Natural killer cell treated with Interleukin-12 subunit alpha and Interleukin-12 subunit beta and Interleukin-15 and Interleukin-18, amount 100 ng/mL, for 72 hours (primary cell): Measurements from ENCODE around the gene SEMA3F. TPM values are rescaled to one million over a fixed set of nuclear protein-coding genes. Genes with fewer than 3 reads are reported as not detected.
"Not testable (repeated sequence)": the region's sequence is repeated elsewhere in the genome, so short reads cannot be mapped to it uniquely, and the experiment has no call there.

Experiments used
- ATAC-seq, 2 donors: fragments of 150-1000 bp; cut with Tn5 transposase in 1 of 2; sonication (Bioruptor Pico), chemical (Tn5 transposase) in 1 of 2; 2 replicates each; pipeline ENCODE4 v1.10.0; 2021
- DNase-seq: peaks from one replicate; pipeline ENCODE4 v3.0.0; 2022; ENCODE audit warnings: low spot score
- H3K27ac Mint-ChIP-seq, 2 donors: 1 replicate in 1 of 2; 2 replicates in 1 of 2; pipeline ENCODE4 v1.8.0; 2022; ENCODE audit warnings: mixed read lengths in 2 of 2, mild to moderate bottlenecking in 1 of 2, moderate library complexity in 1 of 2
- H3K27me3 Mint-ChIP-seq, 2 donors: 1 replicate in 1 of 2; 2 replicates in 1 of 2; pipeline ENCODE4 v1.8.0; 2022; ENCODE audit warnings: mixed read lengths in 2 of 2
- H3K36me3 Mint-ChIP-seq: one replicate; pipeline ENCODE4 v1.8.0; 2022; ENCODE audit warnings: mixed read lengths
- H3K4me1 Mint-ChIP-seq, 2 donors: 1 replicate in 1 of 2; 2 replicates in 1 of 2; pipeline ENCODE4 v1.8.0; 2022; ENCODE audit warnings: low read depth in 2 of 2, mixed read lengths in 2 of 2, mild to moderate bottlenecking in 1 of 2
- H3K4me3 Mint-ChIP-seq: one replicate; pipeline ENCODE4 v1.8.0; 2022; ENCODE audit warnings: mixed read lengths
- H3K9me3 Mint-ChIP-seq: 2 replicates; pipeline ENCODE4 v1.8.0; 2022; ENCODE audit warnings: mixed read lengths
- total RNA-seq, 2 donors: library from RNA; stranded (reverse); gene quantifications; one replicate each; pipeline ENCODE4 v1.2.3, GENCODE V29; 2022

The SEMA3F gene
- total RNA-seq, 2 donors from 2014 or later = 0.12 to 0.81 TPM

- no peaks in the 10 kb centered on the region for H3K4me1 Mint-ChIP-seq
- ATAC-seq (no peak), DNase-seq (no peak)
- H3K9me3 Mint-ChIP-seq = no peaks in the 10 kb centered on the region
- H3K27me3 Mint-ChIP-seq = no peaks in the 10 kb centered on the region
- H3K36me3 Mint-ChIP-seq = no peaks in the 10 kb centered on the region
- no peak overlapping the region for H3K4me3 Mint-ChIP-seq
- no peak overlapping the region for H3K27ac Mint-ChIP-seq
Observed at GRCh38 chr3:50217681-50218080, 62.6 kb downstream of the SEMA3F start.

DNA sequence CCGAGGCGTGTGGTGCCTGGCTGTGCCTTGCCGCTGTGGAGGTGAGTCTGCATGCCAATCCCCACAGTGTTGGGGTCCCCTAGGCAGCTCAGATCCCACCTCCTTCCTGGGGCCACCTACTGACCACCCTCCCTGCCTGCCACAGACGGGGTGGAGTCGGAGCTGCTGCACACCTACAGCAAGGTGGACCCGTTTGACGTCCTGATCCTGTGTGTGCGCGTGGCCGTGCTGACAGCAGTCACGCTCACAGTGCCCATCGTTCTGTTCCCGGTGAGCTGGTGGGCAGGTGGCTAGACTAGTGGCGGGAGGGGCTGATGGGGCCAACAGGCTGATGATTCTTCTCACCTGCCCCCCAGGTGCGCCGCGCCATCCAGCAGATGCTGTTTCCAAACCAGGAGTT is 63.3 kb downstream of the SEMA3F start:
- Mint-ChIP-seq H3K4me1 (no peaks in the 10 kb centered on the region), H3K27me3 (no peaks in the 10 kb centered on the region), H3K36me3 (no peaks in the 10 kb centered on the region), H3K9me3 (no peaks in the 10 kb centered on the region), H3K4me3 (no peak overlapping the region), H3K27ac (no peak overlapping the region)
- DNase-seq (no peak), ATAC-seq (no peak)

- Mint-ChIP-seq H3K9me3 (no peaks in the 10 kb centered on the region), H3K36me3 (no peaks in the 10 kb centered on the region), H3K27ac (no peak overlapping the region), H3K4me3 (no peak overlapping the region), H3K4me1 (no peaks in the 10 kb centered on the region), H3K27me3 (peaks cover 0 to 2% of the 10 kb centered on the region in 2 donors)
- ATAC-seq (no peak), DNase-seq (no peak)
Observed at GRCh38 chr3:50219285-50219684, 64.2 kb downstream of the SEMA3F start.

DNA sequence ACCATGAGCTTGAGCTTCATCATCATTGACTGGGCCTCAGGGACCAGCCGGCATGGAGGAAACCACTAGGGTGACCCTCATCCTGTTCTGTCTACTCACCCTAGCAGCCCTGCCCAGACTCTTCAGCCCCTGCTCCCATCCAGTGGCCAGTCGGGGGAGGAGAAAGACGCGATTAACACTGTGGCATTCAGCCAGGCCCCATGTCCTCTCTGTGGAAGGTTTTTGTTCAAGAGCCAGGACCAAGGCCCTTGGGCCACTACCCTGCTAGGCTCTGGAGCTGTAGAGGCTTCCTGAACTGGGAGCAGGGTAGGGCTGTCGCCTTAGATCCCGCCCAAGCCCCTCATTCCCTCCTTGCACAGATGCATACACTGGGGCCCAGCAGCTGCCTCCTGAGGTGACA is 65.0 kb downstream of the SEMA3F start:
- H3K9me3 Mint-ChIP-seq = no peaks in the 10 kb centered on the region
- no peak overlapping the region for H3K4me3 Mint-ChIP-seq
- H3K36me3 Mint-ChIP-seq = no peaks in the 10 kb centered on the region
- H3K27ac Mint-ChIP-seq = no peak overlapping the region
- peaks cover 4 to 6% of the 10 kb centered on the region in 2 donors for H3K4me1 Mint-ChIP-seq
- ATAC-seq (no peak), DNase-seq (no peak)
- peaks cover 2 to 7% of the 10 kb centered on the region in 2 donors for H3K27me3 Mint-ChIP-seq

- H3K36me3 Mint-ChIP-seq = no peaks in the 10 kb centered on the region
- no peaks in the 10 kb centered on the region for H3K9me3 Mint-ChIP-seq
- DNase-seq = no peak
- no peak overlapping the region for H3K27ac Mint-ChIP-seq
- H3K27me3 Mint-ChIP-seq = peaks cover 2 to 8% of the 10 kb centered on the region in 2 donors
- ATAC-seq = no peak
- H3K4me1 Mint-ChIP-seq = peaks cover 6 to 10% of the 10 kb centered on the region in 2 donors
- H3K4me3 Mint-ChIP-seq = no peak overlapping the region
Observed at GRCh38 chr3:50221051-50221410, 65.9 kb downstream of the SEMA3F start.

- H3K27me3 Mint-ChIP-seq = peaks cover 2 to 8% of the 10 kb centered on the region in 2 donors
- no peak overlapping the region for H3K27ac Mint-ChIP-seq
- H3K4me1 Mint-ChIP-seq = peaks cover 8 to 11% of the 10 kb centered on the region in 2 donors
- no peaks in the 10 kb centered on the region for H3K9me3 Mint-ChIP-seq
- DNase-seq = no peak
- H3K4me3 Mint-ChIP-seq = no peak overlapping the region
- no peak for ATAC-seq
- H3K36me3 Mint-ChIP-seq = no peaks in the 10 kb centered on the region
Observed at GRCh38 chr3:50221411-50222168, 66.5 kb downstream of the SEMA3F start.

GRCh38 chr3:50222169-50222528 is 67.0 kb downstream of the SEMA3F start:
- ATAC-seq = no peak
- H3K36me3 Mint-ChIP-seq = no peaks in the 10 kb centered on the region

GRCh38 chr3:50224639-50225038 is 69.5 kb downstream of the SEMA3F start:
- DNase-seq = no peak
- no peak for ATAC-seq
- Mint-ChIP-seq H3K4me1 (peaks cover 25 to 31% of the 10 kb centered on the region in 2 donors), H3K4me3 (peak overlapping the region; percentile 37), H3K9me3 (no peaks in the 10 kb centered on the region), H3K27me3 (peaks cover 2 to 8% of the 10 kb centered on the region in 2 donors), H3K36me3 (no peaks in the 10 kb centered on the region), H3K27ac (peak overlapping the region in 1 of 2 donors; percentile 88)

More at GRCh38 chr3:50222169-50222528, 67.0 kb downstream of the SEMA3F start:
- no peak for DNase-seq
- H3K4me3 Mint-ChIP-seq = no peak overlapping the region
- peaks cover 13 to 15% of the 10 kb centered on the region in 2 donors for H3K4me1 Mint-ChIP-seq
- H3K9me3 Mint-ChIP-seq = no peaks in the 10 kb centered on the region
- no peak overlapping the region for H3K27ac Mint-ChIP-seq
- H3K27me3 Mint-ChIP-seq = peaks cover 2 to 8% of the 10 kb centered on the region in 2 donors

DNA sequence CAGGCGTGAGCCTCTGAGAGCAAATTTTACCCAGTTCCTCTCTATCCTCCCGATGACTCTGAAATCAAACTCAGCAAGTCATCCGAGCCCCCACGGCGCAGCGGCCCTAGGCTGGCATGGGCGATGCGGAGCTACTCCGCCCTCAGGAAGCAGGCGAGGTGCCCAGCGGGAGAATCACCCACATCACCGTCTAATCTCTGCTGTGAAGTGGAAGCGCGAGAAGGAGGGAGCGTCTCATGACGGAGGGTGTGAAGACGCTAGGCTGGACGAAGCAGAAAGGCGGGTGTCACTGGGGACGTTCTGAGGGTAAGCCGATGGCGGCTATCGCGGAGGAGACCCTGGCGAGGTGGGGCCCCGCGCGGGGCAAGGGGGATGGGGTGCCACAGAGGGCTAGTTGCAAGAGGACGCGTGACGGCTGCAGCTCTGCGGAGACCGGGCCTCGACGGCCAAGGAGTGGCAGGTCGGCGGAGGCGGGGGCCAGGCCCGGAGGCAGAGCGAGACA is 71.8 kb downstream of the SEMA3F start:
- peak; percentile 36 to 50 for ATAC-seq
- Mint-ChIP-seq H3K4me1 (peaks cover 25 to 36% of the 10 kb centered on the region in 2 donors), H3K36me3 (no peaks in the 10 kb centered on the region), H3K27me3 (peaks cover 2 to 8% of the 10 kb centered on the region in 2 donors), H3K4me3 (peak overlapping the region; percentile 91), H3K9me3 (no peaks in the 10 kb centered on the region), H3K27ac (peak overlapping the region; percentile 80 to 88)
- no peak for DNase-seq

DNA sequence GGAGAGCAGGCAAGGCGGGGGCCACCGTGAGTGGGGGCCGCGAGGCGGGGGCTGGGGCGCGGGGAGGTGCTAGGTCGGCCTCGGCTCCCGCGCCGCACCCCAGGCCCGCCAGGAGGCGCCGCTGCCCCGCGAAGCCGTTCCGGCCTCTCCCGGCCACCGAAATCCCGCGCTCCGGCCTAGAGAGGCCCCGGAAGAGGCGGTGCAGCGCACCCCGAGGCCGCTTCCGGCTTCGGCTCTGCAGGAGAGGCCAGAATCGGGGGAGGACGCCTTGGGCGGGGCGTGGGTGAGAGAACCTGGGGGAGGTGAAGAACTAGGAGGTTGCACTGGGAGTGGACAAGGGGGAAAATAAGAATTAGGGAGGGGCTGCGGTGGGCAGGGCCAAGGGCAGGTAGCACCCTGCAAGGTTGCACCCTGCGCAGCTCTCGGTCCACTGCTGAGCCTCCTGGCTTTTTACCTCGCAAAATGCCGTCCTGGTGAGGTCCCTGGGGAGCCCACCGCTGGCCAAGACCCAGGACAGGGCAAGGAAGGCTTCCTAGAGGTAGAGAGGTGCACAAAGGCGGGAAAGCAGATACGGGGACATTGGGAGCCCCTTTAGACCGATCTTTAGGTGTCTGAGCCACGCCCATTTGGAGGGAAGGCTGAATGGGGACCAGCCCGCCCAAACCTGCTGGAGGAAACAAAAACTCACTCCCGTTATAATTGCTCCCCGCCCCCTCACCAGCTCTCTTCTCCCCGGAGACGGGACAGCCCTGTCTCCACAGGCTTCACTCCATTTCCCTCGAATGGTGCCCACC is 72.5 kb downstream of the SEMA3F start:
- ATAC-seq = peak; percentile 94 to 95
- Mint-ChIP-seq H3K4me3 (peak overlapping the region; percentile 91), H3K27ac (peak overlapping the region; percentile 80 to 88), H3K27me3 (peaks cover 2 to 8% of the 10 kb centered on the region in 2 donors), H3K9me3 (no peaks in the 10 kb centered on the region), H3K4me1 (peaks cover 25 to 36% of the 10 kb centered on the region in 2 donors), H3K36me3 (no peaks in the 10 kb centered on the region)
- peak; percentile 96 for DNase-seq

DNA sequence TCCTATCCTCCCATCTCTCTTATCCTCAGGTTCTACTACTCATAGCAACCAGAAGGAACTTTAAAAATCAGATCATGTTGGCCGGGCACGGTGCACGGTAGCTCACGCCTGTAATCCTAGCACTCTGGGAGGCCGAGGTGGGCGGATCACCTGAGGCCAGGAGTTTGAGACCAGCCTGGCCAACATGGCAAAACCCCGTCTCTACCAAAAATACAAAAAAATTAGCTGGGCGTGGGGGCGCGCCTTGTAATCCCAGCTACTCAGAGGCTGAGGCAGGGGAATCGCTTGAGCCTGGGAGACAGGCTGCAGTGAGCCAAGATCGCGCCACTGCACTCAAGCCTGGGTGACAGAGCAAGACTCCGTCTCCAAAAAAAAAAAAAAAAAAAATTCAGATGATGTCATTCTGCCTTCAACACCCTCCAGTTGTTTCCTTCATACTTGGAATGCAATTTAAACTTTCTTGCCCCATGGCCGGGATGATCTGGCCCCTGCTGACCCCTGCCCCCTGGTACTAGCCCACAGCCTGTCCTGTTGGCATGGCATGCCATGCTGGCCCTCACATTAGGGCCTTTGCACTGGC is 73.2 kb downstream of the SEMA3F start:
- H3K4me3 Mint-ChIP-seq = peak overlapping the region; percentile 91
- peak overlapping the region; percentile 80 to 88 for H3K27ac Mint-ChIP-seq
- ATAC-seq, H3K9me3 Mint-ChIP-seq, H3K36me3 Mint-ChIP-seq, H3K27me3 Mint-ChIP-seq, DNase-seq: not testable (repeated sequence)
- H3K4me1 Mint-ChIP-seq = peaks cover 25 to 36% of the 10 kb centered on the region in 2 donors

GRCh38 chr3:50229490-50229889 is 74.4 kb downstream of the SEMA3F start:
- H3K36me3 Mint-ChIP-seq = no peaks in the 10 kb centered on the region
- peaks cover 27 to 36% of the 10 kb centered on the region in 2 donors for H3K4me1 Mint-ChIP-seq
- H3K9me3 Mint-ChIP-seq = no peaks in the 10 kb centered on the region
- ATAC-seq (no peak), DNase-seq (no peak)
- H3K27ac Mint-ChIP-seq = no peak overlapping the region
- H3K27me3 Mint-ChIP-seq = peaks cover 0 to 7% of the 10 kb centered on the region in 2 donors
- H3K4me3 Mint-ChIP-seq = peak overlapping the region; percentile 4

GRCh38 chr3:50230104-50230793 is 75.1 kb downstream of the SEMA3F start:
- Mint-ChIP-seq H3K27me3 (no peaks in the 10 kb centered on the region), H3K36me3 (no peaks in the 10 kb centered on the region), H3K27ac (no peak overlapping the region), H3K9me3 (no peaks in the 10 kb centered on the region), H3K4me1 (peaks cover 23 to 29% of the 10 kb centered on the region in 2 donors), H3K4me3 (no peak overlapping the region)
- ATAC-seq = no peak
- DNase-seq = no peak
